ENCODE data around the gene CRYBB3. TPM values are rescaled to one million over a fixed set of nuclear protein-coding genes. Genes with fewer than 3 reads are reported as not detected.

Gene CRYBB3
- total RNA-seq, 1 experiment from 2014 or later = 0.48 TPM

DNA sequence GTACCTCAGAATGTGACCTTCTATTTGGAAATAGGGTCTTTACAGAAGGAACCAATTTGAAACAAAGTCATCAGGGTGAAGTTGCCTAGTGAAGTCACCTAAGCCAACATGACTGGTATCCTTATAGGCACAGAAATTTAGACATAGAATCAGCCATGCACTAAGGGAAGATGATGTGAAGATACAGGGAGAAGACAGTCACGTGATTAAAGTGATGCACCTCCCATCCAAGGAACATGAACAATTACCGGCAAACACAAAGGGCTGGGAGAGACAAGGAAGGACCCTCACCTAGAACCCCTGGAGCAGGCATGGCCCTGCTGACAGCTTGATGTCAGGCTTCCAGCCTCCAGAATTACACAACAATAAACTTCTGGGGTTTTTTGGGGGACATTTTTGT lies 16.6 kb downstream of the CRYBB3 start (continued):
- TF ChIP-seq, protein P1, sequence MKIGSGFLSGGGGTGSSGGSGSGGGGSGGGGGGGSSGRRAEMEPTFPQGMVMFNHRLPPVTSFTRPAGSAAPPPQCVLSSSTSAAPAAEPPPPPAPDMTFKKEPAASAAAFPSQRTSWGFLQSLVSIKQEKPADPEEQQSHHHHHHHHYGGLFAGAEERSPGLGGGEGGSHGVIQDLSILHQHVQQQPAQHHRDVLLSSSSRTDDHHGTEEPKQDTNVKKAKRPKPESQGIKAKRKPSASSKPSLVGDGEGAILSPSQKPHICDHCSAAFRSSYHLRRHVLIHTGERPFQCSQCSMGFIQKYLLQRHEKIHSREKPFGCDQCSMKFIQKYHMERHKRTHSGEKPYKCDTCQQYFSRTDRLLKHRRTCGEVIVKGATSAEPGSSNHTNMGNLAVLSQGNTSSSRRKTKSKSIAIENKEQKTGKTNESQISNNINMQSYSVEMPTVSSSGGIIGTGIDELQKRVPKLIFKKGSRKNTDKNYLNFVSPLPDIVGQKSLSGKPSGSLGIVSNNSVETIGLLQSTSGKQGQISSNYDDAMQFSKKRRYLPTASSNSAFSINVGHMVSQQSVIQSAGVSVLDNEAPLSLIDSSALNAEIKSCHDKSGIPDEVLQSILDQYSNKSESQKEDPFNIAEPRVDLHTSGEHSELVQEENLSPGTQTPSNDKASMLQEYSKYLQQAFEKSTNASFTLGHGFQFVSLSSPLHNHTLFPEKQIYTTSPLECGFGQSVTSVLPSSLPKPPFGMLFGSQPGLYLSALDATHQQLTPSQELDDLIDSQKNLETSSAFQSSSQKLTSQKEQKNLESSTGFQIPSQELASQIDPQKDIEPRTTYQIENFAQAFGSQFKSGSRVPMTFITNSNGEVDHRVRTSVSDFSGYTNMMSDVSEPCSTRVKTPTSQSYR (CRISPR knock-in tag; IDR thresholded peaks at IDR 0.05) = no peak

DNA sequence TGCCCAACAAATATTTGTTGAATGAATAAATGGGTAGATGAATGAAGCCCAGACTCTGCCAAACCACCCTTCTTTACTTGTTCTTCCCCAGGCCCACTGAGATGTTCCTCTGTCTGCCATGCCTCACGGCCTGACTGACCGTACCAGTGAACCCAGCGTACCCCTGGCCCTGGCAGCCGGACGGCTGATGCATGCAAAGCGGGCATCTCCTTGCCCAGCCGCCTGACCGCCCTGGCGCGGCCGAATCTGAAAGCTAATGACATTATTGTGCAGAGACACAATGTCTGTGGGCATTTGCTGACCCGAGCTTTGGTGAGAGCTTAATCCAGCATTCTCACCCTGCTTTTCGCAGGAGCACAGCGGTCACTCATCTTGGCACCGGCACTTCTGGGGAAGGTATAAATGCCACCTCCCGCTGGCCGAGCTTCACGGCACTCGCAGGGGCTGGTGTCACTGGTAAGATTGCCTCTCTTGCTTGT lies 19.6 kb downstream of the CRYBB3 start, which contains the start of gene CRYBB2:
TSS of gene CRYBB2 (plus strand) at position 429 of the 479 bp plus-strand sequence. CDS start 1,791 bp downstream, outside the sequence.
- Mint-ChIP-seq H3K4me1 (no peaks in the 10 kb centered on the region), H3K27ac (no peak within 1 kb of the TSS), H3K9me3 (peaks cover 20% of the 10 kb centered on the region), H3K27me3 (ENCODE audit: low read depth) (peaks cover 10% of the 10 kb centered on the region), H3K36me3 (no peaks in the 10 kb centered on the region), H3K4me3 (no peak within 1 kb of the TSS)
- ChIA-PET CTCF (interaction anchor here (1.1 kb wide), 1 partner anchor 13 kb away, joined by 3 read pairs; no protein-coding TSS in a partner anchor), POLR2A (no interaction called here)
- DNase-seq (ENCODE audit: low spot score) (no peak), ATAC-seq (no peak)
- TF ChIP-seq JUN (CRISPR knock-in tag; IDR thresholded peaks at IDR 0.05) (no peak), SMAD3 (CRISPR knock-in tag; IDR thresholded peaks at IDR 0.05; ENCODE audit: borderline replicate concordance) (no peak), FOXJ3 (CRISPR knock-in tag; IDR thresholded peaks at IDR 0.05; ENCODE audit: borderline replicate concordance) (no peak), CBFB (CRISPR knock-in tag; IDR thresholded peaks at IDR 0.05; ENCODE audit: low read depth) (no peak), SMAD4 (CRISPR knock-in tag; IDR thresholded peaks at IDR 0.05) (no peak), ZNF121 (CRISPR knock-in tag; IDR thresholded peaks at IDR 0.05) (no peak), ESRRA (CRISPR knock-in tag; IDR thresholded peaks at IDR 0.05; ENCODE audit: borderline replicate concordance) (no peak), FOXK1 (CRISPR knock-in tag; IDR thresholded peaks at IDR 0.05) (no peak), ZBTB21 (CRISPR knock-in tag; IDR thresholded peaks at IDR 0.05; ENCODE audit: borderline replicate concordance) (no peak), SP1 (CRISPR knock-in tag; conservative IDR thresholded peaks at IDR 0.05) (no peak), ETV6 (CRISPR knock-in tag; IDR thresholded peaks at IDR 0.05) (no peak)
- TF ChIP-seq, protein P2, sequence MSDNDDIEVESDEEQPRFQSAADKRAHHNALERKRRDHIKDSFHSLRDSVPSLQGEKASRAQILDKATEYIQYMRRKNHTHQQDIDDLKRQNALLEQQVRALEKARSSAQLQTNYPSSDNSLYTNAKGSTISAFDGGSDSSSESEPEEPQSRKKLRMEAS (CRISPR knock-in tag; IDR thresholded peaks at IDR 0.05) = no peak
- TF ChIP-seq, protein P3, sequence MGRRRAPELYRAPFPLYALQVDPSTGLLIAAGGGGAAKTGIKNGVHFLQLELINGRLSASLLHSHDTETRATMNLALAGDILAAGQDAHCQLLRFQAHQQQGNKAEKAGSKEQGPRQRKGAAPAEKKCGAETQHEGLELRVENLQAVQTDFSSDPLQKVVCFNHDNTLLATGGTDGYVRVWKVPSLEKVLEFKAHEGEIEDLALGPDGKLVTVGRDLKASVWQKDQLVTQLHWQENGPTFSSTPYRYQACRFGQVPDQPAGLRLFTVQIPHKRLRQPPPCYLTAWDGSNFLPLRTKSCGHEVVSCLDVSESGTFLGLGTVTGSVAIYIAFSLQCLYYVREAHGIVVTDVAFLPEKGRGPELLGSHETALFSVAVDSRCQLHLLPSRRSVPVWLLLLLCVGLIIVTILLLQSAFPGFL (CRISPR knock-in tag; IDR thresholded peaks at IDR 0.05; ENCODE audit: borderline replicate concordance) = no peak
- TF ChIP-seq, protein P4, sequence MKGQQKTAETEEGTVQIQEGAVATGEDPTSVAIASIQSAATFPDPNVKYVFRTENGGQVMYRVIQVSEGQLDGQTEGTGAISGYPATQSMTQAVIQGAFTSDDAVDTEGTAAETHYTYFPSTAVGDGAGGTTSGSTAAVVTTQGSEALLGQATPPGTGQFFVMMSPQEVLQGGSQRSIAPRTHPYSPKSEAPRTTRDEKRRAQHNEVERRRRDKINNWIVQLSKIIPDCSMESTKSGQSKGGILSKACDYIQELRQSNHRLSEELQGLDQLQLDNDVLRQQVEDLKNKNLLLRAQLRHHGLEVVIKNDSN (CRISPR knock-in tag; IDR thresholded peaks at IDR 0.05) = no peak
- TF ChIP-seq, protein P5, sequence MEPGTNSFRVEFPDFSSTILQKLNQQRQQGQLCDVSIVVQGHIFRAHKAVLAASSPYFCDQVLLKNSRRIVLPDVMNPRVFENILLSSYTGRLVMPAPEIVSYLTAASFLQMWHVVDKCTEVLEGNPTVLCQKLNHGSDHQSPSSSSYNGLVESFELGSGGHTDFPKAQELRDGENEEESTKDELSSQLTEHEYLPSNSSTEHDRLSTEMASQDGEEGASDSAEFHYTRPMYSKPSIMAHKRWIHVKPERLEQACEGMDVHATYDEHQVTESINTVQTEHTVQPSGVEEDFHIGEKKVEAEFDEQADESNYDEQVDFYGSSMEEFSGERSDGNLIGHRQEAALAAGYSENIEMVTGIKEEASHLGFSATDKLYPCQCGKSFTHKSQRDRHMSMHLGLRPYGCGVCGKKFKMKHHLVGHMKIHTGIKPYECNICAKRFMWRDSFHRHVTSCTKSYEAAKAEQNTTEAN (CRISPR knock-in tag; IDR thresholded peaks at IDR 0.05) = no peak
- TF ChIP-seq, protein P6, sequence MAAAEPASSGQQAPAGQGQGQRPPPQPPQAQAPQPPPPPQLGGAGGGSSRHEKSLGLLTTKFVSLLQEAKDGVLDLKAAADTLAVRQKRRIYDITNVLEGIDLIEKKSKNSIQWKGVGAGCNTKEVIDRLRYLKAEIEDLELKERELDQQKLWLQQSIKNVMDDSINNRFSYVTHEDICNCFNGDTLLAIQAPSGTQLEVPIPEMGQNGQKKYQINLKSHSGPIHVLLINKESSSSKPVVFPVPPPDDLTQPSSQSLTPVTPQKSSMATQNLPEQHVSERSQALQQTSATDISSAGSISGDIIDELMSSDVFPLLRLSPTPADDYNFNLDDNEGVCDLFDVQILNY (CRISPR knock-in tag; IDR thresholded peaks at IDR 0.05) = no peak

All from WTC11 (cell line).